HepG2 (cell line): ENCODE data around the gene ARID3C. TPM values are rescaled to one million over a fixed set of nuclear protein-coding genes. Genes with fewer than 3 reads are reported as not detected.

Source experiments
- TEF ChIP-seq: sonication (generic); formaldehyde crosslinking; IDR thresholded peaks from 2 replicates; pipeline ENCODE4 v1.5.0; 2020; ENCODE audit warnings: missing genetic modification reagents
- ZNF160 ChIP-seq: sonication (generic); formaldehyde crosslinking; IDR thresholded peaks from 2 replicates; pipeline ENCODE4 v1.8.0; 2022; ENCODE audit warnings: mild to moderate bottlenecking, inconsistent platforms, missing genetic modification reagents
- ZNF281 ChIP-seq: sonication (generic); formaldehyde crosslinking; IDR thresholded peaks from 2 replicates; pipeline ENCODE4 v1.4.0; 2020; ENCODE audit warnings: missing genetic modification reagents, borderline replicate concordance
- ZNF567 ChIP-seq: sonication (generic); formaldehyde crosslinking; IDR thresholded peaks from 2 replicates; pipeline ENCODE4 v1.8.1; 2023; ENCODE audit warnings: mild to moderate bottlenecking, missing genetic modification reagents, borderline replicate concordance
- ZNF652 ChIP-seq: IDR thresholded peaks from 2 replicates; pipeline ENCODE4 v1.6.1; 2016; ENCODE audit warnings: low read depth, borderline replicate concordance
- ZNF883 ChIP-seq: sonication (generic); formaldehyde crosslinking; IDR thresholded peaks from 2 replicates; pipeline ENCODE4 v1.5.1; 2020; ENCODE audit warnings: mild to moderate bottlenecking, missing genetic modification reagents; ENCODE audit errors: not compliant biosample characterization
- ZSCAN12 ChIP-seq: sonication (generic); formaldehyde crosslinking; IDR thresholded peaks from 2 replicates; pipeline ENCODE4 v1.9.0; 2021; ENCODE audit warnings: mild to moderate bottlenecking, missing genetic modification reagents
- polyA plus RNA-seq, 8 experiments: library from polyadenylated mRNA; depleted of rRNA in 3 of 8; stranded (reverse) in 7 of 8; unstranded in 1 of 8; fragments of >200 nt; fragmentation: Illumina TruSeq in 4 of 8; extraction: Trizol in 4 of 8; gene quantifications; 2 replicates each; pipeline versions ENCODE4 v1.2.1 to v1.2.3, GENCODE V29; 2011 to 2016; ENCODE audit warnings: low read depth in 4 of 8, missing spikeins in 1 of 8, mixed read lengths in 1 of 8; ENCODE audit not compliant: insufficient read depth in 1 of 8
- total RNA-seq, 5 experiments: library from RNA; depleted of rRNA; stranded (reverse); fragments of >200 nt; fragmentation: Illumina TruSeq; extraction: Trizol; gene quantifications; 2 replicates each; pipeline ENCODE4 v1.2.3, GENCODE V29; 2016; ENCODE audit warnings: low read depth in 1 of 5
- TF ChIP-seq, protein P1 (sequence below): sonication (generic); formaldehyde crosslinking; IDR thresholded peaks from 2 replicates; pipeline ENCODE4 v1.4.0; 2020; ENCODE audit warnings: mild to moderate bottlenecking, missing genetic modification reagents
- TF ChIP-seq, protein P2 (sequence below): sonication (generic); formaldehyde crosslinking; IDR thresholded peaks from 2 replicates; pipeline ENCODE4 v1.8.1; 2023; ENCODE audit warnings: missing genetic modification reagents, mild to moderate bottlenecking, borderline replicate concordance
- TF ChIP-seq, protein P3 (sequence below): sonication (generic); formaldehyde crosslinking; IDR thresholded peaks from 2 replicates; pipeline ENCODE4 v1.4.0; 2020; ENCODE audit warnings: mild to moderate bottlenecking, low read depth, missing genetic modification reagents
- TF ChIP-seq, protein P4 (sequence below): sonication (generic); formaldehyde crosslinking; IDR thresholded peaks from 2 replicates; pipeline ENCODE4 v1.5.0; 2020; ENCODE audit warnings: mild to moderate bottlenecking, missing genetic modification reagents

The ARID3C gene
- total and polyA plus RNA-seq, 2 of the 13 experiments (the other 11 are each of a cell fraction or from before 2014, with no cell fraction given) = not detected

- TF ChIP-seq ZNF160 (CRISPR knock-in tag) (0 out of 2 replicates have a peak, but pooled peaks have one; percentile 41), ZNF883 (CRISPR knock-in tag) (peak; percentile 79), ZNF567 (CRISPR knock-in tag) (0 out of 2 replicates have a peak, but pooled peaks have one; percentile 3), ZSCAN12 (CRISPR knock-in tag) (0 out of 2 replicates have a peak, but pooled peaks have one; percentile 1), ZNF652 (no peak), TEF (CRISPR knock-in tag) (no peak), ZNF281 (CRISPR knock-in tag) (0 out of 2 replicates have a peak, but pooled peaks have one; percentile 6)
- TF ChIP-seq, protein P1, sequence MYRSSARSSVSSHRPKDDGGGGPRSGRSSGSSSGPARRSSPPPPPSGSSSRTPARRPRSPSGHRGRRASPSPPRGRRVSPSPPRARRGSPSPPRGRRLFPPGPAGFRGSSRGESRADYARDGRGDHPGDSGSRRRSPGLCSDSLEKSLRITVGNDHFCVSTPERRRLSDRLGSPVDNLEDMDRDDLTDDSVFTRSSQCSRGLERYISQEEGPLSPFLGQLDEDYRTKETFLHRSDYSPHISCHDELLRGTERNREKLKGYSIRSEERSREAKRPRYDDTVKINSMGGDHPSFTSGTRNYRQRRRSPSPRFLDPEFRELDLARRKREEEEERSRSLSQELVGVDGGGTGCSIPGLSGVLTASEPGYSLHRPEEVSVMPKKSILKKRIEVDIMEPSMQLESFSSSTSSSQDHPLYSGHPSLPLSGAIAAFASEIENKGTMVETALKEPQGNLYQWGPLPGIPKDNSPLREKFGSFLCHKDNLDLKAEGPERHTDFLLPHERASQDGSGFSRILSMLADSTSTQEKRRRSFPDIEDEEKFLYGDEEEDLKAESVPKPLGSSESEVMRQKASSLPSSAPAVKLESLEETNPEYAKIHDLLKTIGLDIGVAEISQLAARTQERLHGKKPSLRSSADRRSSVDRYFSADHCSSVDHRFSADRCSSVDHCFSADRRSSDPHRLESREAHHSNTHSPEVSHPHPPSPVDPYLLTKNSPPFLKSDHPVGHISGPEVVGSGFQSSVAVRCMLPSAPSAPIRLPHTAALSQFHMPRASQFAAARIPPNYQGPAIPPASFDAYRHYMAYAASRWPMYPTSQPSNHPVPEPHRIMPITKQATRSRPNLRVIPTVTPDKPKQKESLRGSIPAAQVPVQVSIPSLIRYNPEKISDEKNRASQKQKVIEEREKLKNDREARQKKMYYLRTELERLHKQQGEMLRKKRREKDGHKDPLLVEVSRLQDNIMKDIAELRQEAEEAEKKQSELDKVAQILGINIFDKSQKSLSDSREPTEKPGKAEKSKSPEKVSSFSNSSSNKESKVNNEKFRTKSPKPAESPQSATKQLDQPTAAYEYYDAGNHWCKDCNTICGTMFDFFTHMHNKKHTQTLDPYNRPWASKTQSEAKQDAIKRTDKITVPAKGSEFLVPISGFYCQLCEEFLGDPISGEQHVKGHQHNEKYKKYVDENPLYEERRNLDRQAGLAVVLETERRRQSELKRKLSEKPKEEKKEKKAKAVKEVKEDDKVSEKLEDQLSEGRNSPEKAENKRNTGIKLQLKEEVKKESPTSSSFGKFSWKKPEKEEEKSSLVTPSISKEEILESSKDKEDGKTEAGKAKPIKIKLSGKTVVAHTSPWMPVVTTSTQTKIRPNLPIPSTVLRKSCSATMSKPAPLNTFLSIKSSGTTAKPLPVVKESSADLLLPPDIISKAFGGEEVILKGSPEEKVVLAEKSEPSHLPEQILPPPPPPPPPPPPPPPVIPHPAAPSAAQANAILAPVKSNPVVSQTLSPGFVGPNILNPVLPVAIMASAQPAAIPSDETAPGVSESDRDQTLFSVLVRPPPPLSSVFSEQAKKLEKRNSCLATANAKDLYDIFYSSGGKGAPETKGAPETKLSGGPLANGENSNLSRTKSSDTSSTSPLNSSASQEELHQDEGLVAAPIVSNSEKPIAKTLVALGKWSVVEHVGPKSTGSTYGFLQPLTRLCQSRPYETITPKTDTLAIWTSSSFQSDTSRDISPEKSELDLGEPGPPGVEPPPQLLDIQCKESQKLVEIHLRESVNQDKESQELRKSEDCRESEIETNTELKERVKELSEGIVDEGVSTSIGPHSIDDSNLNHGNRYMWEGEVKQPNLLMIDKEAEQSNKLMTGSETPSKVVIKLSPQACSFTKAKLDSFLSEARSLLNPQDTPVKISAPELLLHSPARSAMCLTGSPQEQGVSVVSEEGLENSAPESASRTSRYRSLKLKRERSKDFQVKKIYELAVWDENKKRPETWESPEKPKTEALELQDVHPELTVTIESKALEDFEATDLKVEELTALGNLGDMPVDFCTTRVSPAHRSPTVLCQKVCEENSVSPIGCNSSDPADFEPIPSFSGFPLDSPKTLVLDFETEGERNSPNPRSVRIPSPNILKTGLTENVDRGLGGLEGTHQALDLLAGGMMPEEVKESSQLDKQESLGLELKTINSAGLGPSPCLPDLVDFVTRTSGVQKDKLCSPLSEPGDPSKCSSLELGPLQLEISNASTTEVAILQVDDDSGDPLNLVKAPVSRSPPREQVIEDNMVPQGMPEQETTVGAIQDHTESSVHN (CRISPR knock-in tag) = no peak
- TF ChIP-seq, protein P2, sequence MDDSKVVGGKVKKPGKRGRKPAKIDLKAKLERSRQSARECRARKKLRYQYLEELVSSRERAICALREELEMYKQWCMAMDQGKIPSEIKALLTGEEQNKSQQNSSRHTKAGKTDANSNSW (CRISPR knock-in tag) = no peak
- TF ChIP-seq, protein P3, sequence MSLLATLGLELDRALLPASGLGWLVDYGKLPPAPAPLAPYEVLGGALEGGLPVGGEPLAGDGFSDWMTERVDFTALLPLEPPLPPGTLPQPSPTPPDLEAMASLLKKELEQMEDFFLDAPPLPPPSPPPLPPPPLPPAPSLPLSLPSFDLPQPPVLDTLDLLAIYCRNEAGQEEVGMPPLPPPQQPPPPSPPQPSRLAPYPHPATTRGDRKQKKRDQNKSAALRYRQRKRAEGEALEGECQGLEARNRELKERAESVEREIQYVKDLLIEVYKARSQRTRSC (CRISPR knock-in tag) = no peak
- TF ChIP-seq, protein P4, sequence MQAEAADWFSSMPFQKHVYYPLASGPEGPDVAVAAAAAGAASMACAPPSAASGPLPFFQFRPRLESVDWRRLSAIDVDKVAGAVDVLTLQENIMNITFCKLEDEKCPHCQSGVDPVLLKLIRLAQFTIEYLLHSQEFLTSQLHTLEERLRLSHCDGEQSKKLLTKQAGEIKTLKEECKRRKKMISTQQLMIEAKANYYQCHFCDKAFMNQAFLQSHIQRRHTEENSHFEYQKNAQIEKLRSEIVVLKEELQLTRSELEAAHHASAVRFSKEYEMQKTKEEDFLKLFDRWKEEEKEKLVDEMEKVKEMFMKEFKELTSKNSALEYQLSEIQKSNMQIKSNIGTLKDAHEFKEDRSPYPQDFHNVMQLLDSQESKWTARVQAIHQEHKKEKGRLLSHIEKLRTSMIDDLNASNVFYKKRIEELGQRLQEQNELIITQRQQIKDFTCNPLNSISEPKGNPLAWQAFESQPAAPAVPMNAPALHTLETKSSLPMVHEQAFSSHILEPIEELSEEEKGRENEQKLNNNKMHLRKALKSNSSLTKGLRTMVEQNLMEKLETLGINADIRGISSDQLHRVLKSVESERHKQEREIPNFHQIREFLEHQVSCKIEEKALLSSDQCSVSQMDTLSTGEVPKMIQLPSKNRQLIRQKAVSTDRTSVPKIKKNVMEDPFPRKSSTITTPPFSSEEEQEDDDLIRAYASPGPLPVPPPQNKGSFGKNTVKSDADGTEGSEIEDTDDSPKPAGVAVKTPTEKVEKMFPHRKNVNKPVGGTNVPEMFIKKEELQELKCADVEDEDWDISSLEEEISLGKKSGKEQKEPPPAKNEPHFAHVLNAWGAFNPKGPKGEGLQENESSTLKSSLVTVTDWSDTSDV = no peak
Measured at GRCh38 chr9:34636791-34637355, 8.0 kb upstream of the ARID3C start (continued).
